DND-41 (cell line): ENCODE data around the gene MYO5C.

Source experiments
- ATAC-seq: fragments of 200-7000 bp; cut with Tn5 transposase; 3 replicates; pipeline ENCODE4 v1.9.1; 2021; ENCODE audit warnings: low read depth; ENCODE audit not compliant: insufficient read depth
- DNase-seq: peaks from one replicate; pipeline ENCODE4 v3.0.0-alpha.2; 2020
- H2AFZ ChIP-seq: 2 replicates; pipeline ENCODE4 v1.6.0; 2012; ENCODE audit warnings: low read depth, low read length
- H3K27ac ChIP-seq: 2 replicates; pipeline ENCODE4 v1.5.1; 2012; ENCODE audit warnings: low read length, inconsistent platforms
- H3K27me3 ChIP-seq: fragments of 200-600 bp; sonication (generic); 2 replicates; pipeline ENCODE4 v1.6.0; 2012; ENCODE audit warnings: low read length, mild to moderate bottlenecking, inconsistent platforms; ENCODE audit not compliant: insufficient read depth, poor library complexity
- H3K36me3 ChIP-seq: 2 replicates; pipeline ENCODE4 v1.5.1; 2012; ENCODE audit warnings: low read length, inconsistent platforms; ENCODE audit not compliant: insufficient read depth
- H3K4me1 ChIP-seq: 2 replicates; pipeline ENCODE4 v1.5.1; 2012; ENCODE audit warnings: mild to moderate bottlenecking, low read length; ENCODE audit not compliant: insufficient read depth
- H3K4me2 ChIP-seq: 2 replicates; pipeline ENCODE4 v1.6.0; 2012; ENCODE audit warnings: mild to moderate bottlenecking, moderate library complexity, low read length, inconsistent platforms; ENCODE audit not compliant: insufficient read depth
- H3K4me3 ChIP-seq, 2 experiments: fragments of 200-600 bp in 1 of 2; shearing (Covaris generic) in 1 of 2; 2 replicates each; pipeline ENCODE4 v1.5.1; 2012 to 2016; ENCODE audit warnings: inconsistent platforms in 2 of 2, low read length in 2 of 2, mild to moderate bottlenecking in 2 of 2, low read depth in 1 of 2, moderate library complexity in 1 of 2
- H3K79me2 ChIP-seq: 2 replicates; pipeline ENCODE4 v1.6.0; 2012; ENCODE audit warnings: low read length, inconsistent platforms; ENCODE audit not compliant: insufficient read depth
- H3K9ac ChIP-seq: 2 replicates; pipeline ENCODE4 v1.6.0; 2012; ENCODE audit warnings: low read depth, mild to moderate bottlenecking, inconsistent platforms, low read length, moderate library complexity
- H3K9me3 ChIP-seq: 2 replicates; pipeline ENCODE4 v1.5.1; 2012; ENCODE audit warnings: low read length, moderate library complexity, mild to moderate bottlenecking, inconsistent platforms; ENCODE audit not compliant: insufficient read depth, severe bottlenecking
- H4K20me1 ChIP-seq: 2 replicates; pipeline ENCODE4 v1.6.0; 2012; ENCODE audit warnings: low read length; ENCODE audit not compliant: insufficient read depth
- CTCF ChIP-seq: IDR thresholded peaks from 2 replicates; pipeline ENCODE4 v1.5.1; 2012; ENCODE audit warnings: borderline replicate concordance, low read length, moderate library complexity, mild to moderate bottlenecking; ENCODE audit not compliant: poor library complexity, severe bottlenecking; ENCODE audit errors: extremely low read depth
- EZH2 ChIP-seq: IDR thresholded peaks from 3 replicates; pipeline ENCODE4 v1.6.1; 2012; ENCODE audit warnings: borderline replicate concordance, low read depth, mild to moderate bottlenecking, moderate library complexity, low read length, inconsistent platforms; ENCODE audit not compliant: severe bottlenecking

MYO5C gene

GRCh38 chr15:52218371-52218770, 77.2 kb downstream of the MYO5C start:
- H3K27ac ChIP-seq: no peak overlapping the region
- ATAC-seq (no peak), DNase-seq (no peak)
- no peaks in the 10 kb centered on the region for H3K36me3 ChIP-seq
- H3K4me1 ChIP-seq: peaks cover 22% of the 10 kb centered on the region
- no peaks in the 10 kb centered on the region for H3K27me3 ChIP-seq
- H3K79me2 ChIP-seq: no peaks in the 10 kb centered on the region
- no peak overlapping the region for H3K9ac ChIP-seq
- no peak overlapping the region for H3K4me2 ChIP-seq
- no peak overlapping the region for H3K4me3 ChIP-seq
- no peak for TF ChIP-seq EZH2
- no peak overlapping the region for H2AFZ ChIP-seq
- H4K20me1 ChIP-seq: no peaks in the 10 kb centered on the region
- H3K9me3 ChIP-seq: no peaks in the 10 kb centered on the region

- H3K36me3 ChIP-seq: no peaks in the 10 kb centered on the region
- no peaks in the 10 kb centered on the region for H4K20me1 ChIP-seq
These were observed 78.4 kb downstream of the MYO5C start for GRCh38 chr15:52217186-52217585.

GRCh38 chr15:52214553-52214952, 81.1 kb downstream of the MYO5C start:
- H3K27ac ChIP-seq: no peak overlapping the region
- no peaks in the 10 kb centered on the region for H3K9me3 ChIP-seq
- H3K27me3 ChIP-seq: no peaks in the 10 kb centered on the region
- ATAC-seq: no peak
- H3K9ac ChIP-seq: no peak overlapping the region
- H2AFZ ChIP-seq: no peak overlapping the region
- no peaks in the 10 kb centered on the region for H3K4me1 ChIP-seq
- no peaks in the 10 kb centered on the region for H3K36me3 ChIP-seq
- no peak overlapping the region for H3K4me3 ChIP-seq
- no peak for TF ChIP-seq EZH2
- no peak for TF ChIP-seq CTCF
- no peaks in the 10 kb centered on the region for H3K79me2 ChIP-seq
- H4K20me1 ChIP-seq: no peaks in the 10 kb centered on the region
- no peak overlapping the region for H3K4me2 ChIP-seq
- DNase-seq: no peak

More at GRCh38 chr15:52217186-52217585, 78.4 kb downstream of the MYO5C start:
- Histone ChIP-seq H3K9ac (no peak overlapping the region), H3K4me2 (no peak overlapping the region), H3K27ac (no peak overlapping the region), H3K4me1 (peaks cover 18% of the 10 kb centered on the region), H3K79me2 (no peaks in the 10 kb centered on the region), H3K27me3 (no peaks in the 10 kb centered on the region), H3K9me3 (no peaks in the 10 kb centered on the region), H3K4me3 (no peak overlapping the region), H2AFZ (no peak overlapping the region)
- TF ChIP-seq CTCF (peak; percentile 54), EZH2 (no peak)
- DNase-seq: peak; percentile 35
- ATAC-seq: 0 out of 3 replicates have a peak, but pooled peaks have one; percentile 31

GRCh38 chr15:52213206-52213605, 82.4 kb downstream of the MYO5C start:
- ATAC-seq: no peak
- H3K4me1 ChIP-seq: no peaks in the 10 kb centered on the region
- no peak for DNase-seq
- H3K27me3 ChIP-seq: no peaks in the 10 kb centered on the region
- H3K4me3 ChIP-seq: no peak overlapping the region
- H3K79me2 ChIP-seq: no peaks in the 10 kb centered on the region
- H3K9ac ChIP-seq: no peak overlapping the region
- H2AFZ ChIP-seq: no peak overlapping the region
- TF ChIP-seq EZH2 (no peak), CTCF (no peak)
- H4K20me1 ChIP-seq: no peaks in the 10 kb centered on the region
- H3K9me3 ChIP-seq: no peaks in the 10 kb centered on the region
- no peak overlapping the region for H3K4me2 ChIP-seq
- no peak overlapping the region for H3K27ac ChIP-seq
- H3K36me3 ChIP-seq: no peaks in the 10 kb centered on the region
